NCI-H2107 treated with DMSO at 0.1 percent for 48 hours (cell line): ENCODE results near the gene HARS2.
A peak's percentile ranks its signal among the peaks of the same experiment; 100 is the strongest.
"Not testable (repeated sequence)": the region's sequence is repeated elsewhere in the genome, so short reads cannot be mapped to it uniquely, and the experiment has no call there.

ENCODE experiments used
- DNase-seq: peaks from one replicate; lab custom pipeline; 2025; ENCODE audit not compliant: unreplicated experiment; lab: John Stamatoyannopoulos, UW

Gene HARS2

GRCh38 chr5:140690941-140691924 is at the start of gene HARS2, which contains the start of gene HARS1:
Gene HARS2, plus strand, starts transcription at chr5:140691455. Its CDS starts 194 bp downstream, at chr5:140691649.
Gene HARS1, minus strand, starts transcription at chr5:140691370. Its CDS starts 66 bp downstream, at chr5:140691304.
- DNase-seq = peak; percentile 34

- DNase-seq = no peak
These were observed 49.5 kb upstream of the HARS2 start for GRCh38 chr5:140641716-140642115.

GRCh38 chr5:140642718-140643117 is 48.5 kb upstream of the HARS2 start:
- no peak for DNase-seq

GRCh38 chr5:140647042-140647419 is 44.2 kb upstream of the HARS2 start:
- DNase-seq = no peak

GRCh38 chr5:140658870-140659269 is 32.4 kb upstream of the HARS2 start:
- DNase-seq = no peak

GRCh38 chr5:140660371-140660770 is 30.9 kb upstream of the HARS2 start:
- DNase-seq = not testable (repeated sequence)

- DNase-seq = no peak
These were observed 27.3 kb upstream of the HARS2 start for GRCh38 chr5:140664030-140664358.

- DNase-seq = peak; percentile 55
These were observed 26.7 kb upstream of the HARS2 start, which contains the start of gene WDR55 for GRCh38 chr5:140664359-140665119. Gene WDR55, plus strand, starts transcription at chr5:140664904. Its CDS starts 9 bp downstream, at chr5:140664913.

GRCh38 chr5:140671035-140671434 is 20.2 kb upstream of the HARS2 start:
- not testable (repeated sequence) for DNase-seq

GRCh38 chr5:140671472-140672125 is 19.7 kb upstream of the HARS2 start:
- DNase-seq = no peak

- DNase-seq = no peak
These were observed 18.6 kb upstream of the HARS2 start for GRCh38 chr5:140672455-140673186.

GRCh38 chr5:140673187-140673976 is 17.9 kb upstream of the HARS2 start, which contains the start of gene DND1:
Gene DND1, minus strand, starts transcription at chr5:140673576. Its CDS starts 34 bp downstream, at chr5:140673542.
- DNase-seq = no peak

- DNase-seq = no peak
These were observed 17.0 kb upstream of the HARS2 start for GRCh38 chr5:140674211-140674610.

GRCh38 chr5:140674629-140675028 is 16.6 kb upstream of the HARS2 start:
- no peak for DNase-seq

- DNase-seq = no peak
These were observed 13.3 kb upstream of the HARS2 start for GRCh38 chr5:140677947-140678346.

GRCh38 chr5:140678993-140679392 is 12.3 kb upstream of the HARS2 start:
- no peak for DNase-seq

GRCh38 chr5:140690376-140690932 is 801 bp upstream of the HARS2 start:
- no peak for DNase-seq

- no peak for DNase-seq
These were observed 3.0 kb downstream of the HARS2 start for GRCh38 chr5:140694276-140694675.

- DNase-seq = no peak
These were observed 5.7 kb downstream of the HARS2 start for GRCh38 chr5:140696891-140697492.
